ENCODE data around the gene VCAN. TPM values are rescaled to one million over a fixed set of nuclear protein-coding genes. Genes with fewer than 3 reads are reported as not detected.
A peak's percentile ranks its signal among the peaks of the same experiment; 100 is the strongest.

Gene VCAN
- total and polyA plus RNA-seq, 2 donors, result 30.0 to 435 TPM

DNA sequence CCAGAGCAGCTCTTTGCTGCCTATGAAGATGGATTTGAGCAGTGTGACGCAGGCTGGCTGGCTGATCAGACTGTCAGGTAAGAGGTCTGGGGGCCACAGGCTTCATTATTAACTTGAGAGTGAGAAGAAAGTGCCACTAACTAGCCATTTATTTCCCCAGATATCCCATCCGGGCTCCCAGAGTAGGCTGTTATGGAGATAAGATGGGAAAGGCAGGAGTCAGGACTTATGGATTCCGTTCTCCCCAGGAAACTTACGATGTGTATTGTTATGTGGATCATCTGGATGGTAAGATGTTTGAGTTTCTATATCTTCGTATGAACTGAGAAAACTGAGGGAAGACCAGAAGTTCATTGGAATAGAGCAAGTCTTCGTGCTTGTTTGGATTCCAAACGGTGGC lies 22.1 kb downstream of the VCAN start:
- Histone ChIP-seq H3K4me1 (ENCODE audit: insufficient read depth) (no peaks in the 10 kb centered on the region), H3K36me3 (ENCODE audit: insufficient read depth) (no peaks in the 10 kb centered on the region), H3K27ac (ENCODE audit: low read depth) (no peak overlapping the region), H3K4me3 (ENCODE audit: low read depth, low read length) (no peak overlapping the region)
- WGBS, result 85% methylated on average over 7 of the region's 7 CpGs
- no peak for DNase-seq (ENCODE audit: extremely low spot score)

DNA sequence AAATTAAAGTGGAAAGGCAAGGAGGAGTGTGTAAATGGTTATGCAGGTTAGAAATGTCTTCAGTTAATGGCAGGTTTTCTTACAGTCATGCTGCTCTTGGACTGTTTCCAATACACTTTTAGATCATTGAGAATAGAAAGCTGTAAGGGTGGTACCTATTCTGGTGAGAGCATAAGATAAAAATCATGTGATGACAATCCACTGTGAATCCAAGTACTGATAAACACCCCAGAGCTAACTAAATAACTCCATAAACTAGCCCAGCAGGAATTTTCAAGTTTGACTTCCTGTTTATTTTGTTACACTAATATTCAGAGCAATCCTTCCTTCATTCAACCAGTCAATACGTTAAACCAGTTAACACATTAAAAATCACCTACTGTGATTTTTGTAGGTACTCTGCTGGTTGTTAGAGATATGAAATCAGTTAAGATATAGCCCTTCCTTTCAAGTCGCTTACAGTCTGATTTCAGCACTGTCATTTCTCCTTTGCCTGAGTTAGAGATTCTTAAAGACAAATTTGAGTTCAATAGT lies 22.6 kb downstream of the VCAN start:
- DNase-seq (ENCODE audit: extremely low spot score), result no peak
- no peaks in the 10 kb centered on the region for H3K36me3 ChIP-seq (ENCODE audit: insufficient read depth)
- no peaks in the 10 kb centered on the region for H3K4me1 ChIP-seq (ENCODE audit: insufficient read depth)
- no peak overlapping the region for H3K27ac ChIP-seq (ENCODE audit: low read depth)
- WGBS, result 80% methylated on average over 2 of the region's 2 CpGs
- no peak overlapping the region for H3K4me3 ChIP-seq (ENCODE audit: low read depth, low read length)

DNA sequence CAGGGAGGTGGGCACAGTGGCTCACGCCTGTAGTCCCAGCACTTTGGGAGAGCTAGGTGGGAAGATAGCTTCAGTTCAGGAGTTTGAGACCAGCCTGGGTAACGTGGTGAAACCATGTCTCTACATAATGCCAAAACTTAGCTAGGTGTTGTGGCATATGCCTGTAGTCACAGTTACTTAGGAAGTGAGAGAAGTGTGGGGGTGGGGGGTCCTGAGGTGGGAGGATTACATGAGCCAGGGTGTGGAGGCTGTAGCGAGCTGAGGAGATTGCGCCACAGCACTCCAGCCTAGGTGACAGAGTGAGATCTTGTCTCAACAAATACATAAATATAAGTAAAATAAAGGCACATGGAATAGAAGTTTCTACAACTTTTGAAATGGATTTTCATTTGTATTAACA lies 23.1 kb downstream of the VCAN start:
- no peak for DNase-seq (ENCODE audit: extremely low spot score)
- Histone ChIP-seq H3K36me3 (ENCODE audit: insufficient read depth) (no peaks in the 10 kb centered on the region), H3K4me1 (ENCODE audit: insufficient read depth) (no peaks in the 10 kb centered on the region), H3K27ac (ENCODE audit: low read depth) (no peak overlapping the region), H3K4me3 (ENCODE audit: low read depth, low read length) (no peak overlapping the region)
- WGBS, result 94% methylated on average over 4 of the region's 4 CpGs

DNA sequence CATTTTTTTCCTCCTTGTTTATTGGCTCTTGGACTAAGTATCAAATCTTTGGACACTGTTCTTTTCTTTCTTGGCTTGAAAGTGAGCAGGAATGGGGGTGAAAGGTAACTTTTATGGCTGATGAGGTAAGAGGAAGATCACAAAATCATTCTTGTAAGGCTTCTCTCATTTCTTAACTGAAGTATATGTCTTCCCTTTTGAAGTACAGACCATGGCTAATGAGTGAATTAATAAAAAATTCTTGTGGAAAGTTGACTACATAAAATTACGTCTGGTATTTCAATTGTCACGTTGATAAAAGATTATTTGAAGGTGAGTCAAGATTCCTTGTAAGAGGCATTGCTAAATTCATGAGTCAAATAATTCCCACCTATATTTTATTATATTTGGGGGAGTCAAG lies 25.1 kb downstream of the VCAN start:
- no peak for DNase-seq (ENCODE audit: extremely low spot score)
- Histone ChIP-seq H3K27ac (ENCODE audit: low read depth) (no peak overlapping the region), H3K4me1 (ENCODE audit: insufficient read depth) (no peaks in the 10 kb centered on the region), H3K4me3 (ENCODE audit: low read depth, low read length) (no peak overlapping the region), H3K36me3 (ENCODE audit: insufficient read depth) (no peaks in the 10 kb centered on the region)
- WGBS, result 87% methylated on average over 2 of the region's 2 CpGs

DNA sequence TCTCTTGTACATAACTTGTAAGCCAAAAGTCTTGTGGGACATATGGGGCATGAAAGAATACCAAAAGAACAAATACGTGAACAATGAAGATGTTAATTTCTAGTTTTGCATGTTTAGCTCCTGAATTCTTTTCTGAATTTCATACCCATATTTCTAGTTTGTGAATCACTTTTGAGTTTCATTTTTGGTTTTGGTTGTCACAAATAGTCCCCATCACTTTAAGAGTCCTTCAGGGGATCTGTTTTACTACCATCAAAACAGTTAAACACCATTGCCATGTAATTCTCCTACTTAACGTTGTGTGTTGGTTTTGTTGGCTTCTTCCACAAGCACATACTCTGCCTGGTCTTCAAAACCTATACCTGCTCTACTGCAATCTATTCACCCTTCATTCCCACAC lies 27.0 kb downstream of the VCAN start:
- H3K4me1 ChIP-seq (ENCODE audit: insufficient read depth), result no peaks in the 10 kb centered on the region
- H3K36me3 ChIP-seq (ENCODE audit: insufficient read depth), result no peaks in the 10 kb centered on the region
- whole genome bisulfite sequencing, result 79% methylated on average over 2 of the region's 2 CpGs
- no peak for DNase-seq (ENCODE audit: extremely low spot score)
- H3K27ac ChIP-seq (ENCODE audit: low read depth), result no peak overlapping the region
- no peak overlapping the region for H3K4me3 ChIP-seq (ENCODE audit: low read depth, low read length)

DNA sequence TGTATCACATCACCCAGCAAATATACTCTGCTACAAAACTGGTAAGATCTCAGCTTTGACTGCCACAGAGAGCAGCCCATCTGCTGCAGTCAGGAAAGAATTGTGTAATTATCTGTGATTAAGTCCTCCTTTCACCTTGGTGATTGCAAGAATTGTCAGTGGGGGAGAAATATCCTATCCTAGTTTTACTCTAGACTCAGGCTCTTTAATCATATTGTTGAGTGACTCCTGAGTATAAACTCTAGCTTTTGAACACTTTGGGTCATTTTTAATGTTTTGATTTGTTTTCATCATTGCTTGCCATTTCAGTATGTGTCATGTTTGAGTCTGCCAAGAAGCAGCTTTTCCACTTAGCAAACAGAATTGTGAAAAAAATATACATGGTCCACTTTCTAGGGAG lies 32.1 kb downstream of the VCAN start:
- Histone ChIP-seq H3K4me3 (ENCODE audit: low read depth, low read length) (no peak overlapping the region), H3K27ac (ENCODE audit: low read depth) (no peak overlapping the region), H3K36me3 (ENCODE audit: insufficient read depth) (no peaks in the 10 kb centered on the region), H3K4me1 (ENCODE audit: insufficient read depth) (no peaks in the 10 kb centered on the region)
- no peak for DNase-seq (ENCODE audit: extremely low spot score)

DNA sequence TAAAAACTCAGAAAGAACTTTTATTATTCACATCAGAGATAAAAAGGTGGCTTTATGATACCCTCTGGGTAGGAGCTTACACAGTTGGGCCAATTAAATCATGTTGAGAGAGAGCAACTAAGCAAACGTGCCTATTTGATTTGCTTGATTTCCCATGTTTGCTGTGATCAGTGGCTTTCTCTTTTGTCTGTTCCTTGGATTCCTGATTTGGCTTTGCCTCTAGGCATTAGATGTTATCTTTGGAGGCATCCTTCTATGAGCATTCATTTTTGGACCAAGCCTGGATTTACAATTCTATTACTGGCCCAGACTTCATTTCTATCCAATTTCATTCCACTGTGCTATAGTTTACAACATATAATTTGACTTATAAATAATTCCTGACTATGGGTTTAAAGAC lies 35.9 kb downstream of the VCAN start:
- no peak for DNase-seq (ENCODE audit: extremely low spot score)
- Histone ChIP-seq H3K4me1 (ENCODE audit: insufficient read depth) (no peaks in the 10 kb centered on the region), H3K4me3 (ENCODE audit: low read depth, low read length) (no peak overlapping the region), H3K27ac (ENCODE audit: low read depth) (no peak overlapping the region), H3K36me3 (ENCODE audit: insufficient read depth) (no peaks in the 10 kb centered on the region)
- 40% methylated on average over 1 of the region's 1 CpG for WGBS

DNA sequence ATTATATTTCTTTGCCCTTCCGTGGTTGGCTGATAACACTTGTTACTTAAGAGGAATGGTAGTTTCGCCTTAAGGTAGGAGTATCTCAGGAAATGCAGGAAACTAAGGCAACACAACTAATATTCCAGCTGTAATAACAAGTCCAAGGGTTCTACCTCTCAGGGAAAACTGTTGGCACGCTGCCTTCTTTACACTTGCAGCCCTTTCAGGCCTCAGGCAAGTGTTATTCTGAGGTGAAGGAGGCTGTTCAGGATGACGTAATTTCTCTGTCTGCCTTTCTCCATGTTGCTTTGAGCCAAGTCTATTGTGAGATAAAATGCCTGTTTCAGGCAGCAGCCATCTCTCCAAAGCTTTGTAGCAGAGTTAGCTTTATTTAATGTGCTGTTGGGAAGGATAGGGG lies 38.0 kb downstream of the VCAN start:
- H3K4me1 ChIP-seq (ENCODE audit: insufficient read depth), result no peaks in the 10 kb centered on the region
- no peaks in the 10 kb centered on the region for H3K36me3 ChIP-seq (ENCODE audit: insufficient read depth)
- peak; percentile 39 for DNase-seq (ENCODE audit: extremely low spot score)
- whole genome bisulfite sequencing, result 54% methylated on average over 4 of the region's 4 CpGs
- H3K27ac ChIP-seq (ENCODE audit: low read depth), result no peak overlapping the region
- no peak overlapping the region for H3K4me3 ChIP-seq (ENCODE audit: low read depth, low read length)

DNA sequence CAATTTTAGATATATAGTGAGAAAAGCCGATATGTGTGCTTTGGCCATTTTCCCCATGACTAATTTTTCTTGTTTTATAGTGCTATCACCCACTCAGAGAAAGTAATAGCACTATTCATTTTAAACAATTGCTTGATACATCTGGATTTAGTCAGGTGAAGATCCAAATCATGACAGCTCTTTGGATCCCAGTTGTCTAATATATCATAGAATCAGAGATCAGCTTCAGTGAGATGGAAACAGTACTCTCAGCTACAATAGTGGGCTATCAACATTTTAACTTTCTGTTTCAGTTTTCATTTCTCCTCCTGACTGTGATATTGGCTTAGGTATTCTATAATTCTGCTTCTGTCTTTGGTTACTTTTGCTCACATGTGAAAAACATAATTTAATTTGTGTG lies 38.7 kb downstream of the VCAN start:
- Histone ChIP-seq H3K27ac (ENCODE audit: low read depth) (no peak overlapping the region), H3K4me3 (ENCODE audit: low read depth, low read length) (no peak overlapping the region), H3K4me1 (ENCODE audit: insufficient read depth) (no peaks in the 10 kb centered on the region), H3K36me3 (ENCODE audit: insufficient read depth) (no peaks in the 10 kb centered on the region)
- DNase-seq (ENCODE audit: extremely low spot score), result no peak
- 75% methylated on average over 1 of the region's 1 CpG for WGBS

DNA sequence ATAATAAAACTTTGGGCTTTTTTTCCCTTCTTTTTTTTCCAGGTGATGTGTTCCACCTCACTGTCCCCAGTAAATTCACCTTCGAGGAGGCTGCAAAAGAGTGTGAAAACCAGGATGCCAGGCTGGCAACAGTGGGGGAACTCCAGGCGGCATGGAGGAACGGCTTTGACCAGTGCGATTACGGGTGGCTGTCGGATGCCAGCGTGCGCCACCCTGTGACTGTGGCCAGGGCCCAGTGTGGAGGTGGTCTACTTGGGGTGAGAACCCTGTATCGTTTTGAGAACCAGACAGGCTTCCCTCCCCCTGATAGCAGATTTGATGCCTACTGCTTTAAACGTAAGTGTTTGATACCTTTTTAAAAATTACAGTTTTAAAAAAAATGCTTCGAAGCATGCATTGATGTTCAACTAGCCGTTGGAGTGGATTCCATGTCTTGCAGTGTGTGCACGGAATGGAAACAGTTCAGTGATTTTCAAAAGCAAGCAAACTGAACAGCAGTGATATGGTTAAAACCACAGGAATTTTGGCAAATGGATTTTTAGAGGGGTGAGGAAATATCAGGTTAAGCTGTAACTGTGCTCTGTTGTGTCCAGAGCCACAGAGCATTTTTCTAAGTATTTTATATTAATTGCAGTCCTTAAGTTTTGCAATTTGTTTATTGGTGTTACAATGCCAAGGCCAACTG lies 40.7 kb downstream of the VCAN start:
- Histone ChIP-seq H3K4me3 (ENCODE audit: low read depth, low read length) (no peak overlapping the region), H3K4me1 (ENCODE audit: insufficient read depth) (no peaks in the 10 kb centered on the region), H3K27ac (ENCODE audit: low read depth) (no peak overlapping the region), H3K36me3 (ENCODE audit: insufficient read depth) (no peaks in the 10 kb centered on the region)
- 95% methylated on average over 13 of the region's 13 CpGs for WGBS
- no peak for DNase-seq (ENCODE audit: extremely low spot score)

DNA sequence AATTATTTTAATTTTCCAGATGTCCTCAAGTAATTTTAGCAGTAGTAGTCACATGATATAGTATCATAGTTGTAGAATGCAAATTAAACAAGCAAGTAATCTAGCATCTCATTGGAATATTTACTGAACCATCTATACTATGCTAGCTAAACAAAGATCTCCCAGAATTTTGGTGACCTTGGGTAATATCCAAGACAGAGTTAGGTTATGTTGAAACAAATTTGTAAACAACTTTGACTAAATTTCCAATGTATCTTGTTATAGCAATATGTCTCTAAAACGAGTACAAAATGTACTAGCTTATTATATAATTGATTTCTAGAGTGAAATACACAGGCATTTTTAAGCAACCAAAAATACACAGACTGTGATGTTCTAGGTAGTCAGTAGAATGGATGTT lies 41.5 kb downstream of the VCAN start:
- DNase-seq (ENCODE audit: extremely low spot score), result no peak
- Histone ChIP-seq H3K4me3 (ENCODE audit: low read depth, low read length) (no peak overlapping the region), H3K4me1 (ENCODE audit: insufficient read depth) (no peaks in the 10 kb centered on the region), H3K36me3 (ENCODE audit: insufficient read depth) (no peaks in the 10 kb centered on the region), H3K27ac (ENCODE audit: low read depth) (no peak overlapping the region)
- WGBS, result 63% methylated on average over 1 of the region's 1 CpG

DNA sequence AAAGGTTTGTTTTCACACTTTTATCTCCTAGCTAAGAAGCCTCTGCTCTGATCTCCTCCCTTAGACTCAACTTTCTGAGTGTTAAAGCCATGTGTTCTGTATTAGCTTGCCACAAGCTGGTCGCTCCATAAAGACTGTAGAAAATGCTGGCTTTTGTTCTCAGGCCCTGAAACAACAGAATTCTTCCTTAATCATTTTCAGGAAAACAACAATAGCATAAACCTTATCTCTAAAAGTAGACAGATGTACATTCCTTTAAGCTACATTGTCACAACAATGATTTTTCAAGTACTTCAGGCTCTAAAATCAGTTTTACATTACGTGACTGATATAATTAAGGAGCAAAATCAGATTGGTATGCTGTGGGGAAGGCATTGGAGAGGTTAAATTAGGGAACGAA lies 41.9 kb downstream of the VCAN start:
- Histone ChIP-seq H3K4me1 (ENCODE audit: insufficient read depth) (no peaks in the 10 kb centered on the region), H3K4me3 (ENCODE audit: low read depth, low read length) (no peak overlapping the region), H3K27ac (ENCODE audit: low read depth) (no peak overlapping the region), H3K36me3 (ENCODE audit: insufficient read depth) (no peaks in the 10 kb centered on the region)
- WGBS, result 79% methylated on average over 3 of the region's 3 CpGs
- DNase-seq (ENCODE audit: extremely low spot score), result no peak

DNA sequence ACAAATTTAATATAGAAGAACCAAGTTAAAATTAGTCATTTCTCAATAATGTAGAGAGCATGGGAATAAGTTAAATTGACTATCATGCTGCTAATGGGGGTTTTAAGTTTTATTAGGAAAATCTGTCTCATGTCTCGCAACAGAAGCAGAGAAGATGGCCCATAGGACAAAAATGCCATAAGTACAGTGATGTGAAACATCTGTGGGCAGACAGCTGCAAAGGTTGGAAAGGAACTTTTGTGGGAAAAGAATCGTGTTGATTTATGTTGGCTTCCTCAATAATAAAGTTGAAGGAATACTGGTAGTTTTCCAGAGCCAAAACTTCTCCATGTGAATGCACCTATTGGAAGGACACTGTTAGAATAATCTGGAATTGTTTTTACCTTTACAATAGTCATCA lies 44.8 kb downstream of the VCAN start:
- Histone ChIP-seq H3K4me3 (ENCODE audit: low read depth, low read length) (no peak overlapping the region), H3K27ac (ENCODE audit: low read depth) (no peak overlapping the region), H3K36me3 (ENCODE audit: insufficient read depth) (no peaks in the 10 kb centered on the region), H3K4me1 (ENCODE audit: insufficient read depth) (no peaks in the 10 kb centered on the region)
- WGBS, result 51% methylated on average over 2 of the region's 2 CpGs
- no peak for DNase-seq (ENCODE audit: extremely low spot score)

DNA sequence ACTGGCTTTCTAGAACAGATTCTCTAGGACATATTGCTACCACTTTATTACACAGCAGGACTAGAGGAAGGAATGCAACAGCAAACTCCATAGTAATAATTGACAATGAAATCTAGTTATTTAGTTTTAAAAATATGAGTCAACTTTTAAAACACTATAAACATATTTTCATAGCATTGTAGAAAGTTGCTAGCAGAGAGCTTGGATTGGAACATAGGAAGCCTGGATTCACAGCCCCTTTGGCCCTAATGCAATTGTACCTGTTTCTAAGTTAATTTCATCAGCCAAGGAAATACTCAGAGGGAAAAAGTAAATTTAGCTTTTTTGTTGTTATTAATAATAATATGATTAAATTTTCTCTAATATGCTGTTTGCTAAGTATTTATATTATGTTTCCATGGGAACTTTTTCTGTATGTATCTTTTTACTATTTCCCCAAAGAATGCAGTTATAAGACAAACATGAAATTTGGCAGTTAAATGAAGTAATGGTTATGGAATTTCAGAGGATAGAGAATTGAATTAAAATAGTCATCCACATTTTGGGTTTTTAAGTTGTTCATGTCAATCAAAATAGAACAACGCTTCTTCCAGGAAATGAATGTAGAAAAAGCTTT lies 45.6 kb downstream of the VCAN start:
- no peaks in the 10 kb centered on the region for H3K4me1 ChIP-seq (ENCODE audit: insufficient read depth)
- no peak for DNase-seq (ENCODE audit: extremely low spot score)
- no peak overlapping the region for H3K27ac ChIP-seq (ENCODE audit: low read depth)
- 76% methylated on average over 1 of the region's 1 CpG for WGBS
- H3K36me3 ChIP-seq (ENCODE audit: insufficient read depth), result no peaks in the 10 kb centered on the region
- no peak overlapping the region for H3K4me3 ChIP-seq (ENCODE audit: low read depth, low read length)

Data from urinary bladder (tissue), 4 donors.